ENCODE measurements around the gene ANO4.

The ANO4 gene

DNA sequence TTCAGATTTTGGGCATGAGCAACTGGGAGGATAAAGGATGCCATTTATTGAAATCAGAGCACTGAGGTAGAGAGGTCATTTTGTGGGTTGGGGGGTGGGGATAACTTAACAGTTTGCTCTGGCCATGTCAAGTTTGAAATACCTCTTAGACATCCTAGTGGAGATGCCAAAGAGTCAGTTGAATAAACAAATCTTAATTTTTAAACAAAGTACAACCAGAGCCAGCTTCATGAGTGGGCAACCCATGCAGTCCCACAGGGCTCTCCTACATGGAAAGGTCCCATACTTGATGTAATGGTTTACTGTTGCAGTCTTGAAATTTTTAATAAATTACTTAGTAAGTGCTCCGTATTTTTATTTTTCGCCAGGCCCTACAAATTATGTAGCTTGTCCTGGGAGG, 81.2 kb downstream of the ANO4 start:
- H3K27me3 ChIP-seq (ENCODE audit: control insufficient read depth in 1 of 2, insufficient read depth in 2 of 2, low read length in 2 of 2), result no peaks in the 10 kb centered on the region
- H3K9ac ChIP-seq (ENCODE audit: low read length), result no peak overlapping the region
- no peaks in the 10 kb centered on the region for H3K36me3 ChIP-seq (ENCODE audit: insufficient read depth, low read length)
- no peak overlapping the region for H3K27ac ChIP-seq (ENCODE audit: low read depth, low read length)
- H3K4me3 ChIP-seq (ENCODE audit: low read depth in 1 of 2, low read length in 2 of 2), result no peak overlapping the region
- H3K9me3 ChIP-seq (ENCODE audit: low read length), result no peaks in the 10 kb centered on the region
- H3K4me1 ChIP-seq (ENCODE audit: insufficient read depth, low read length), result no peaks in the 10 kb centered on the region

DNA sequence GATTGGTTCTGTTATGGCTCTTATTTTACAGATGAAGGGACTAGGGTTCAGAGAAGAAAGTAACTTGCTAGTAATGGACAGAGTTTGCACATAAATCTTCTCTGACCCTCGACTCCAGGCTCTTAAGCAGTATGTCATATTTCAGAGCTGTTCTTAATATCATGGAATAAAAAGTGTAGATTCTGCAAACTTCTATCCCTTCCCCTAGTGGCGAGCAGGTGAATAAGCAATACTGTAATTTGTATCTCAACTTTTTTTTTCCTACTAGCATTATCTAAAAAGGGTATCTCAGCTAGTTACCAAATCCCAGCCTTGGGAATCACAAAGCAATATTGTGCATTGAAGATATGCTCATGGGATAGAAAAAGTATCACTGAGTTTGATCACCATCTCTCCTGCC, 83.2 kb downstream of the ANO4 start:
- Histone ChIP-seq H3K9ac (ENCODE audit: low read length) (no peak overlapping the region), H3K9me3 (ENCODE audit: low read length) (no peaks in the 10 kb centered on the region), H3K4me3 (ENCODE audit: low read depth in 1 of 2, low read length in 2 of 2) (no peak overlapping the region), H3K27ac (ENCODE audit: low read depth, low read length) (no peak overlapping the region), H3K36me3 (ENCODE audit: insufficient read depth, low read length) (no peaks in the 10 kb centered on the region), H3K4me1 (ENCODE audit: insufficient read depth, low read length) (no peaks in the 10 kb centered on the region), H3K27me3 (ENCODE audit: control insufficient read depth in 1 of 2, insufficient read depth in 2 of 2, low read length in 2 of 2) (no peaks in the 10 kb centered on the region)

DNA sequence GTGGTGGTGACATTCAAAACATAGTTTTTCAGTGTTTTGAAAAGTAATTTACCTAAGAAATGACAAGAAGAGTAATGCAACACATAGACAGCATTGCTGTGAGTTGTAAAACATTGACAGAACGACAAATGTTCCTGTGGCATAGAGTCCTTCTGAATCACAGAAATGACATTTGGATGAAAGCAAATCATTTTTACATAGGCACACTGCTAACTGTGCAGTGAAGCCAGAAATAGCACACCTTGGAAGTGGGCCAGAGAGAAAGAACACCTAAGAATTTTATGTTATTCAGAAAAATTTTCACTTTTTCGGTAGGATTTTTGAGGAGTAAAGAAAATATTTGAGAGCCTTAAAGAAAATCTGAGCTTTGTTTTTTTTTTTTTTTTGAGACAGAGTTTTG, 100.6 kb downstream of the ANO4 start:
- H3K9me3 ChIP-seq (ENCODE audit: low read length), result no peaks in the 10 kb centered on the region
- no peaks in the 10 kb centered on the region for H3K36me3 ChIP-seq (ENCODE audit: insufficient read depth, low read length)
- H3K27me3 ChIP-seq (ENCODE audit: control insufficient read depth in 1 of 2, insufficient read depth in 2 of 2, low read length in 2 of 2), result no peaks in the 10 kb centered on the region
- no peak overlapping the region for H3K4me3 ChIP-seq (ENCODE audit: low read depth in 1 of 2, low read length in 2 of 2)
- H3K27ac ChIP-seq (ENCODE audit: low read depth, low read length), result no peak overlapping the region
- H3K4me1 ChIP-seq (ENCODE audit: insufficient read depth, low read length), result no peaks in the 10 kb centered on the region
- no peak overlapping the region for H3K9ac ChIP-seq (ENCODE audit: low read length)

DNA sequence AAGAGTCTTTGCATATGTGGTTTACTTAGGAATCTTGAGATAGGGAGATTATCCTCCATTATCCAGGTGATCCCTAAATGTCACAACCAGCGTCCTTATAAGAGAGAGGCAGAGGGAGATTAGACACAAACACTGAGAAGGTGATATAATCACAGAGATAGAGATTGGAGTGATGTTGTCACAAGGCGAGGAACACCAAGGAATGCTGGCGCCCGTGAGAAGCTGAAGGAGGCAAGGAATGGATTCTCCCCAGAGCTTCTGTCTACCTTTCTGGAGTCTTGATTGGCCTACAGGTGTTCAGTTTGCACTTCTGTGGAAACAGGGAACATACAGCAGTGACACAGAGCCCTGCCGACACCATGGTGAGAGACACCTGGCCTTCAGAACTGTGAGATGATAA, 101.6 kb downstream of the ANO4 start:
- Histone ChIP-seq H3K9me3 (ENCODE audit: low read length) (no peaks in the 10 kb centered on the region), H3K27ac (ENCODE audit: low read depth, low read length) (no peak overlapping the region)

DNA sequence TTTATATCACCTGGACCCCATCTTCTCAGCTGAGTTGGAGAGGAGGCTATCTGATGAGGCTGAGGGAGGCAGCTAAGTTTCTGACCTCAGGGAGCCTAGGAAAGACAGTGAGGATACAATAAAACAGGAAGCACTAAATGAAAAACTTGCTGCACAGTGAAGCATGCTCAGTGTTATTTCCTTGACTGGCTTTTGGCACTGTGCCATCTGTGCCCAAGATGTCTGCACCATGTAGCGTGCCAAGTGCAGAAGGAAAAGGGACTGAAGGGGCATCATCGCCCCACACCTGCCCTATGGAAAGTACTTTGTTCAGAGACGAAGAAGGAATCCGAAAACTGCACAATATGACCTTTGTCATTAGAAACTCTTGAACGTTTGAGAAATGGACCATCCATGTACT, 102.7 kb downstream of the ANO4 start:
- H3K4me1 ChIP-seq (ENCODE audit: insufficient read depth, low read length), result no peaks in the 10 kb centered on the region
- H3K27me3 ChIP-seq (ENCODE audit: control insufficient read depth in 1 of 2, insufficient read depth in 2 of 2, low read length in 2 of 2), result no peaks in the 10 kb centered on the region
- no peak overlapping the region for H3K27ac ChIP-seq (ENCODE audit: low read depth, low read length)

More for the DNA sequence above, 101.6 kb downstream of the ANO4 start:
- Histone ChIP-seq H3K36me3 (ENCODE audit: insufficient read depth, low read length) (no peaks in the 10 kb centered on the region), H3K4me1 (ENCODE audit: insufficient read depth, low read length) (no peaks in the 10 kb centered on the region), H3K9ac (ENCODE audit: low read length) (no peak overlapping the region), H3K27me3 (ENCODE audit: control insufficient read depth in 1 of 2, insufficient read depth in 2 of 2, low read length in 2 of 2) (no peaks in the 10 kb centered on the region), H3K4me3 (ENCODE audit: low read depth in 1 of 2, low read length in 2 of 2) (no peak overlapping the region)

DNA sequence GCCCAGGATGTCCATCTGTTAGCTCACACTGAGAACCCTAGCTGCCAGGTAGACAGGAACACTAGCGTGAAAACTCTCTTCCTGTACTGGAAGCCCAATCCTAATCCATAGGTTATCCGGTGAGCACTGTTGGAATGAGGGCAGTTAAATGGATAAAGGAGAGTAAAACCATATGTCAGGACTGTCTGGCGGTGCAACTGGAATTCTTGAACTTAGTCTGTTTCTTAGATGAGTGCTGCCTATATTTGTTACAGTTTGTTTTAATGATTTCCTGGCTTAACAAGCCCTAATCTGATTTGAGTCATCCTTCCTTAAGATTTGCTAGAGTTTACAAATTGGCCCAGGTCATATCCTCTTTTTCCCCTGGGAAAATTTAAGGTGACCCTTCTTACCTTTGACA, 104.7 kb downstream of the ANO4 start:
- Histone ChIP-seq H3K4me1 (ENCODE audit: insufficient read depth, low read length) (no peaks in the 10 kb centered on the region), H3K27ac (ENCODE audit: low read depth, low read length) (no peak overlapping the region), H3K4me3 (ENCODE audit: low read depth in 1 of 2, low read length in 2 of 2) (no peak overlapping the region), H3K36me3 (ENCODE audit: insufficient read depth, low read length) (no peaks in the 10 kb centered on the region), H3K9me3 (ENCODE audit: low read length) (no peaks in the 10 kb centered on the region), H3K27me3 (ENCODE audit: control insufficient read depth in 1 of 2, insufficient read depth in 2 of 2, low read length in 2 of 2) (no peaks in the 10 kb centered on the region), H3K9ac (ENCODE audit: low read length) (no peak overlapping the region)

More for the DNA sequence above, 102.7 kb downstream of the ANO4 start:
- H3K9me3 ChIP-seq (ENCODE audit: low read length), result no peaks in the 10 kb centered on the region
- no peak overlapping the region for H3K9ac ChIP-seq (ENCODE audit: low read length)
- H3K4me3 ChIP-seq (ENCODE audit: low read depth in 1 of 2, low read length in 2 of 2), result no peak overlapping the region
- H3K36me3 ChIP-seq (ENCODE audit: insufficient read depth, low read length), result no peaks in the 10 kb centered on the region

DNA sequence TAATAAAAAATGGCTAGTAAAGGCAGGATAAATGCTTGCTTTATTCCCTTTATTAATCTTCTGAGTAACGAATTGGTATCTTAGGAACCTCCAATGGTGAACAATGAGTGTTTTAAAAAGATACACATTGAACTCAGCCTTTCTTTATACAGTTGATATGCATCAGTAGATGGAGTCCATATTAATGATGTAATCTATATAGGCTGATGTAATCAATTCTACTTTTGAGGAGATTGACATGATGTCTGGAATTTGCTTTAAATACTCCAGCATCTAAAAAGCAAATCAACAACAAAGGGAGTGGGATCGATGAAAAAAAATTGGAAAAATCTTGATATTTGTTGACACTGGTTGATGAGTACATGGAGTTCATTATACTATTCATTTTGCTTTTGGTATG, 106.2 kb downstream of the ANO4 start:
- Histone ChIP-seq H3K9me3 (ENCODE audit: low read length) (no peaks in the 10 kb centered on the region), H3K36me3 (ENCODE audit: insufficient read depth, low read length) (no peaks in the 10 kb centered on the region), H3K27me3 (ENCODE audit: control insufficient read depth in 1 of 2, insufficient read depth in 2 of 2, low read length in 2 of 2) (no peaks in the 10 kb centered on the region), H3K27ac (ENCODE audit: low read depth, low read length) (no peak overlapping the region), H3K9ac (ENCODE audit: low read length) (no peak overlapping the region), H3K4me3 (ENCODE audit: low read depth in 1 of 2, low read length in 2 of 2) (no peak overlapping the region), H3K4me1 (ENCODE audit: insufficient read depth, low read length) (no peaks in the 10 kb centered on the region)

DNA sequence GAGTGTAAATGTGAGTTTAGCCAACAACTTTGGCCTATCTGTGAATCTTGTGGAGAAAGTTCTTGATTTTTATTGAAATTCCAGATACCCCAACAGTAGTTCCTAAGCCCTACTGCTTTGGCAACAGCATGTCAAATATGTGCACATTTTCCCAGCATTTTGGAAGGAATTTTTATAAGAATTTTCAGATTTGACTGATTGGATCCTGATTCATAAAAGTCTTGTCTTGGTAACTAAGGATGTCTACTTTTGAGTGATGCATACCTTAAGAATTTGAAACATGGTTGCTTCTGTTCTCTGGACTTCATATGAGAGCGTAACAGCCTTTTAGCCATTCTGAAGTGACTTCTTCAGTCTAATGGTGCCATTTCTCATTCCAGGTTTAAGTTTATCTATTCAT, 106.7 kb downstream of the ANO4 start:
- no peaks in the 10 kb centered on the region for H3K27me3 ChIP-seq (ENCODE audit: control insufficient read depth in 1 of 2, insufficient read depth in 2 of 2, low read length in 2 of 2)
- no peaks in the 10 kb centered on the region for H3K36me3 ChIP-seq (ENCODE audit: insufficient read depth, low read length)
- H3K9me3 ChIP-seq (ENCODE audit: low read length), result no peaks in the 10 kb centered on the region
- H3K27ac ChIP-seq (ENCODE audit: low read depth, low read length), result no peak overlapping the region
- no peaks in the 10 kb centered on the region for H3K4me1 ChIP-seq (ENCODE audit: insufficient read depth, low read length)
- no peak overlapping the region for H3K4me3 ChIP-seq (ENCODE audit: low read depth in 1 of 2, low read length in 2 of 2)
- no peak overlapping the region for H3K9ac ChIP-seq (ENCODE audit: low read length)

DNA sequence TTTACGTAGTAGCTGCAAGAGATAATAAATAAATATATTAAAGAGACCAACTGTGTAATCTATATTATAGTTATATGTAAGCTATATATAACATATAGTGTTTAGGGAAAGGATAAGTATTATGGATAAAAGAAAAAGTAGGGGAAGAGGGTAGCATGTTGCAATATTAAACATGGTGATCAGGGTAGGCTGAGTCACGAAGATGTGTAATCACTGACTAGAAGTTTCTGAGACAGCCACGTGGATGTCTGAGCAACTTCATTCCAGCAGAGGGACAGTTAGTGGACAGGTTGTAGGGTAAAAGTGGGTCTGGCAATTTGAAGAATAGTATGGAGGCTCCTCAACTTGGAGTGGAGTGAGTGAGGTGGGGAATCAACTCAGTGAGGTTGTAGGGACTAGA, 109.7 kb downstream of the ANO4 start:
- H3K4me1 ChIP-seq (ENCODE audit: insufficient read depth, low read length), result no peaks in the 10 kb centered on the region
- no peak overlapping the region for H3K9ac ChIP-seq (ENCODE audit: low read length)
- H3K9me3 ChIP-seq (ENCODE audit: low read length), result no peaks in the 10 kb centered on the region
- no peaks in the 10 kb centered on the region for H3K27me3 ChIP-seq (ENCODE audit: control insufficient read depth in 1 of 2, insufficient read depth in 2 of 2, low read length in 2 of 2)
- no peak overlapping the region for H3K27ac ChIP-seq (ENCODE audit: low read depth, low read length)
- no peak overlapping the region for H3K4me3 ChIP-seq (ENCODE audit: low read depth in 1 of 2, low read length in 2 of 2)
- no peaks in the 10 kb centered on the region for H3K36me3 ChIP-seq (ENCODE audit: insufficient read depth, low read length)

DNA sequence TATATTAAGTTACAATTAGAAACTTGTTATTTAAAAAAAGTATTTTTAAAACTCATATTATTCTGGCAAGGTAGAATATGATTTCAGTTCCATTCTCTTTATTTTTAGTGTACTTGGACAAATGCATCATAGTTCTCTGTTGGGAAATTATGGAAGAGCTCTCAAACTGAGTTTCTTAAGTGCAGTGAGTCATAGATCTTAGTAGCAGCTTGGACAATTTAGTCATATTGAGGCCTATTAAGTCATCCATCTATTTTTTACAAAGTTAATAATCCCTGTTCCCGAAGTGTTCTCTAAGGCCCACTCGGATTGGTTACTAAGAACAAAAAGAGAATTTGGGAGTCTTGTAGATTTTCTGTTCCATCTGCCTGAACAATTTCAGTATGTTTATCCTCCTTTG, 113.9 kb downstream of the ANO4 start:
- Histone ChIP-seq H3K9ac (ENCODE audit: low read length) (no peak overlapping the region), H3K9me3 (ENCODE audit: low read length) (no peaks in the 10 kb centered on the region), H3K4me3 (ENCODE audit: low read depth in 1 of 2, low read length in 2 of 2) (no peak overlapping the region), H3K27ac (ENCODE audit: low read depth, low read length) (no peak overlapping the region), H3K36me3 (ENCODE audit: insufficient read depth, low read length) (no peaks in the 10 kb centered on the region), H3K4me1 (ENCODE audit: insufficient read depth, low read length) (no peaks in the 10 kb centered on the region), H3K27me3 (ENCODE audit: control insufficient read depth in 1 of 2, insufficient read depth in 2 of 2, low read length in 2 of 2) (no peaks in the 10 kb centered on the region)

DNA sequence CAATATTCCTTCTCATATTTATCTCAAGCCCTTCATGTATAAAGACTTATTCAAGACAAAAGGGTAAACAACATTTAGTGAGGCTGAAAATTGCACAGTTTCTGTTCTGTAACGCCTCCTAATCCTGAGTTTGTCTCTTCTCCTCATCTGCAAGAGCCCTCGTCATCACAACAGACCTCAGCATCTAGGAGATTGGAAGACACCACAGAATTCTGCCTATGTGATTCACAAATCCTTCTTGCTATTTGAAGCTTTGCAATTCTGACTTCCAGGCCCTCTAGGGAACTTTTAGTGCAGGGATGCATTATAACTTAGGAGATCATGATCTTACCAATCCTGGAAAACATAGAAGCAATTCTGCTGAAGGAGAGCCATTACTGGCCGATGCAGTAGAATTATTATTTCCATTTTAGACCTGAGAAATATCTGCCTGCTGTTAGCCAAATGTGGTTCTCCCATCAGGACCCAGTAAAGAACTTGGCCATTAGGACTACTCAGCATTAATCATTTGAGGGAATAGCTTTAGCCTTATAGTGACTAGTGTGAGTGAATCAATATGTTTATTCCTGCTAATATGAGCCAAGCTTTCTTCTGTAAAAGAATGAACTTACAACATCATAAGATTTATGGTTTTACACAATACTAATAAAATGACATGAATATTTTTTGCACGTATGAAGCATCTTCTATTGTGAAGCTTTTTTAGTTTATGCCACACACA, 119.5 kb downstream of the ANO4 start:
- H3K36me3 ChIP-seq (ENCODE audit: insufficient read depth, low read length), result no peaks in the 10 kb centered on the region
- no peaks in the 10 kb centered on the region for H3K4me1 ChIP-seq (ENCODE audit: insufficient read depth, low read length)
- no peak overlapping the region for H3K27ac ChIP-seq (ENCODE audit: low read depth, low read length)
- H3K9ac ChIP-seq (ENCODE audit: low read length), result no peak overlapping the region
- no peaks in the 10 kb centered on the region for H3K27me3 ChIP-seq (ENCODE audit: control insufficient read depth in 1 of 2, insufficient read depth in 2 of 2, low read length in 2 of 2)
- H3K4me3 ChIP-seq (ENCODE audit: low read depth in 1 of 2, low read length in 2 of 2), result no peak overlapping the region
- H3K9me3 ChIP-seq (ENCODE audit: low read length), result no peaks in the 10 kb centered on the region

DNA sequence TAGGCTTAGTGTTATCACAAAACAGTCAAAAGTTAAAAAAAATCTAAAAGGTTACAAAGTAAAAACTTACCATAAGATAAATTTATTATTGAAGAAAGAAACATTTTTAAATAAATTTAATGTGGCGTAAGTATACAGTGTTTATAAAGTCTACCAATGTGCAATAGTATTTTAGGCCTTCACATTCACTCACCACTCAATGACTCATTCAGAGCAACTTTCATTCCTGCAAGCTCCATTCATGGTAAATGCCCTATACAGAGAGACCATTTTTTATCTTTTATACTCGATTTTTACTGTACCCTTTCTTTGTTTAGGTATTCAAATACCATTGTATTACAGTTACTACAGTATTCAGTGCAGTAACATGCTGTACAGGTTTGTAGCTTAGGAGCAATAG, 124.5 kb downstream of the ANO4 start:
- no peaks in the 10 kb centered on the region for H3K27me3 ChIP-seq (ENCODE audit: control insufficient read depth in 1 of 2, insufficient read depth in 2 of 2, low read length in 2 of 2)
- H3K27ac ChIP-seq (ENCODE audit: low read depth, low read length), result no peak overlapping the region
- H3K36me3 ChIP-seq (ENCODE audit: insufficient read depth, low read length), result no peaks in the 10 kb centered on the region
- no peak overlapping the region for H3K4me3 ChIP-seq (ENCODE audit: low read depth in 1 of 2, low read length in 2 of 2)
- no peak overlapping the region for H3K9ac ChIP-seq (ENCODE audit: low read length)
- no peaks in the 10 kb centered on the region for H3K4me1 ChIP-seq (ENCODE audit: insufficient read depth, low read length)
- H3K9me3 ChIP-seq (ENCODE audit: low read length), result no peaks in the 10 kb centered on the region

All from muscle layer of colon (tissue), 2 donors.